UCSD-AML1 (cell line): ENCODE measurements around the gene PTPRD.

Experiments
- DNase-seq: peaks from one replicate; lab custom pipeline; 2025; ENCODE audit not compliant: unreplicated experiment; lab: John Stamatoyannopoulos, UW

Gene PTPRD

GRCh38 chr9:8491563-8491962 is 2121.2 kb downstream of the PTPRD start:
- DNase-seq: no peak

GRCh38 chr9:8489835-8490234 is 2123.0 kb downstream of the PTPRD start:
- no peak for DNase-seq

- peak; percentile 8 for DNase-seq
Measured at GRCh38 chr9:8486095-8486494, 2126.7 kb downstream of the PTPRD start.

- no peak for DNase-seq
Measured at GRCh38 chr9:8484597-8485191, 2128.1 kb downstream of the PTPRD start.

- DNase-seq: no peak
Measured at GRCh38 chr9:8477450-8477849, 2135.4 kb downstream of the PTPRD start.

DNA sequence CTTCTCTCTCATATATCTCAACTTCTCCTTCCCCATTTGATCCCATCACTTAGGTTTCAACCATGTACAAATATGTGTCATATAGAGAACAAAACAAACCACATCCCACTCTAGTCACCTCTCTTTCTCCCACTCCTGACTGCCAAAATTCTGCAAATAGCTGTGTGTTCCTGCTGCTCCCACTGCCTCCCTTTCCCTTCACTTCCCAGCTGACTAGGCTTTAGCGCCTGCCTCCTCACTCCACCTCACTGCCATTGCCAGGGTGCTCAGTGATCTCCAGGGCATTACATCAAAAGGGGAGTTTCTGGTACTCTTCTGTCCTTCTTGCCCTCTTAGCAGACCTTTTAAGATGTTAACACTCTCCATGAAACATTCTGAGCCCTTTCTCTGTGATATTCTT is 2137.9 kb downstream of the PTPRD start:
- DNase-seq: no peak

- DNase-seq: no peak
Measured at GRCh38 chr9:8473244-8474020, 2139.4 kb downstream of the PTPRD start.

DNA sequence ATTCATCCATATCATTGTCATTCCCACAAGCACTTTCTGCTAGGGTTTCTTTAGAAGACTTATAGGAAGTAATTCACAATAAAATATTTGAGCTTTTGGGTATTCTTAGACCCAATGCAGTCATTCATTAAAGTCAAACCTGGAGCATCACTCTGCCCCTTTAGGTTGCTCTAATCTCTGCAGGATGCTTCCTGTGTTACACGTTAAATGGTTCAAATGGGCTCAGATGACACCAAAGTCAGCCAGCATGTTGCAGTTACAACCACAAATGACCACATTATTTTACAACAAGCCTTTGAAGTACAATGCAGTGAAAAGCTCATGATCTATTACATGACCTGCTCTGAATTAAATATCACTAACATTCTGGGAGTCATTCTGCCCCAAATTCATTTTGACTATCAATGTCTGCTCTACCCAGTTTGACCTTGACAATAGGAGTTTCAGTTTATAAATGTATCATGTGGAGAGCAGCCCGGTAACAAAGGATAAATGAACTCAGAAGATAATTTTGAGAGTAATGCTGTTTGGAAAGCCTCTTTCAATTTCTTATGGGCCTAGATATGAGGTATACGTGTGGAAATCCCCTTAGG is 2144.7 kb downstream of the PTPRD start:
- no peak for DNase-seq

GRCh38 chr9:8457816-8458215 is 2155.0 kb downstream of the PTPRD start:
- DNase-seq: no peak

DNA sequence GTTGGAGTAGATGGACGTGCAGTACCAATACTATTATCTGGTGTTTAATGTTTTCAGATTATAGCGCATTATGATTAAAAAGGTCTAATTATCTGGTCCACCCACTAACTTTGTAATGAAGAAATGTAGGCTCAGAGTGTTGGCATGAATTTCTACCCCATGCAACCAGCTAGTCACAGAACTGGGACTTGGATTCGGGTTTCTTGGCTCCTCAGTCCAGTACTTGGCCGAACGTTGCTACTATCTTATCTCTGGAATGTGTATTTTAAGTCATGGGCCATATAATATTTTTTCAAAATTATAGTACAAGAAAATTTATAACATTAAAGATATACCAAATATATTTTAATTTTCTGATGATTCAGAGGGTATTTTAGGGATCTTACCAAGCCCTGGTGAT is 2155.7 kb downstream of the PTPRD start:
- no peak for DNase-seq

- no peak for DNase-seq
Measured at GRCh38 chr9:8456344-8456743, 2156.5 kb downstream of the PTPRD start.

DNA sequence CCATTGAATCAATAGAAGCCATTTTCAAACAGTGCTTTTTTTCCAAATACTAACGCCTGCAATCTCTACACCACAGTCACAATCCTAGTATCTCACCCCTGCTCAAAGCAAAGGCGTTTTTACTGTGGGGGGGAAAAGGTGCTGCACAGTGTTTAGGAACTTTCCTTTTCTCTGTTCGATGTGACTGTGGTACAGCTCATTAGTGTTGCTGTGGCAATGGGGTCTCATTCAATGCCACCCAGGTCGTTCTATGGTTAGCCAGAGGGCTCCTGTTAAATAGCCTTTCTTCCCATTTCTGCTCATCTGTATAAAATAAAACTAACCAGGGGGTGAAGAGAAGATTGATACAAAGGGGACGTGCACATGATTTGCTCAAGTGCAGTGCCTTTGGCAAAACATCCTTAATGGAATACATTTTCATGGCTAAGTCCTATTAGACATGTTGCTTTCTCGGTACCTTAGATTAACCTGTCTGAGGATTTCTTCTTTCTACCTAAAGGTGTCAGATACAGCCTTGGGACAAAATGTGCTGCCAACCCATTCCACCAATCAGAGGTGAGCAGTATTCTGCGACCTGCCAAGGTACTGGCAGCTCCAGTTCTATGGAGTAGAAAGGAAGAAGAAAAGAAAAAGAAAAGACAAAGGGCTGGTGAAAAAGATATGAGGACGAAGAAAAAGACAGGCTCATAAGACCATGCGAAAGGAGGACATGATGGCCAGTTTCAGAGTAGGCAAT is 2161.8 kb downstream of the PTPRD start:
- no peak for DNase-seq

GRCh38 chr9:8448226-8448625 is 2164.6 kb downstream of the PTPRD start:
- no peak for DNase-seq

- no peak for DNase-seq
Measured at GRCh38 chr9:8447601-8448000, 2165.2 kb downstream of the PTPRD start.

GRCh38 chr9:8437876-8438275 is 2174.9 kb downstream of the PTPRD start:
- DNase-seq: no peak

GRCh38 chr9:8437259-8437658 is 2175.5 kb downstream of the PTPRD start:
- no peak for DNase-seq

DNA sequence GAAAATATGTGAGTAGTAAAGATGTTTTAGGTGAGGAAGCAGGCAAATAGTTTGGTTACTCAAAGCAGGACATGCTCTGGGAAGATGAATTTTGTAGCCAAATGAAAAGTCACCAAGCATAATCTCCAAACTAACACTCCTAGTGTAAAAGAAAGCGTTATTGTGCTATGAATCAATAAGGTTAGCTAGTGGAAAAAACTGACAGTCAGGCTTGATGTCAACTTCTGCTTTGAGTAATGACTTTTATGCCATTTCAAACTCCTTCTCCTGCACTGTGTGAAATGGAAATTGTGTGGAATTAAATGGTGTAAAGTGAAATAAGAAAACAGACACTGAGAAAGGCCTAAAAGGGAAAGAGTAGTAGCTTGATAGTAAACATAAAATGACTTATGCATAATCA is 2176.0 kb downstream of the PTPRD start:
- DNase-seq: no peak

GRCh38 chr9:8434621-8435020 is 2178.2 kb downstream of the PTPRD start:
- no peak for DNase-seq

DNA sequence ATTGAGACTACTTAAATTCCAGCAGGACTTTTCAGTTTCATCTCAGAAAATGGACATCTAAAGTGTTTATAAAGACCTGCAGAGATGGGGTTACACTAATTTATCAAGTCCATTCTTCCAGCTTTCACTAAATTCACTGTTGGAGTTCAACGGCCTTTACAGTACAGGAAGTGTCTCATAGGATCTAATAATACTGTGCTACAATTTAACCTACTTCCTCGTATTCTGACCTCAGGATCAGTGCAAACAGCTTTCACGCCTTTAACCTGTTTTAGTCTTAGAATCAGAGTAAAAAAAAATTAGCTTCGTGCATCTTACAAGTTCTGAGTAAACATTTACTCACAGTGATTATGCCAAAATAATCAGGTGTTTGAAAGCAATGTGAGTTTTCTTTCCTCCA is 2180.6 kb downstream of the PTPRD start:
- no peak for DNase-seq

- no peak for DNase-seq
Measured at GRCh38 chr9:8431505-8431904, 2181.3 kb downstream of the PTPRD start.

GRCh38 chr9:8430945-8431344 is 2181.9 kb downstream of the PTPRD start:
- DNase-seq: no peak

DNA sequence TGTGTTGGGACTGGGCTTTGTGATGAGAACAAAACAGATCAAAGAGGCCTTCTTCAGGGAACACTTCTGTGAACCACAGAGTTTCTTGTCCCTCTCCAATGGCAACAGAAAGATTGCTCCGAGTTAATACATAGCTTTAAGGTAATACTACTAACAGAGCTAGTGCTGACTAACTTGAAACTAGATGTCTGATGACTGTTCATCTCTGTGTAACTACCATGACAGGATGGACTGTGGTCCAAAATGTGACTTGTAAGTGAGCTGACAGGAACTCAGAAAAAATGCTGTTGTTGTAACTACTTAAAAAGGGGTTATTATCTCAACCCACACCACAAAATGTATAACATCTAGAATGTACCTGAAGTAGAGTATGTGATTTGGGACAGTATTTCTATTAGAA is 2183.0 kb downstream of the PTPRD start:
- no peak for DNase-seq
